ENCODE measurements around the gene TRIP13. TPM values are rescaled to one million over a fixed set of nuclear protein-coding genes. Genes with fewer than 3 reads are reported as not detected.

Gene TRIP13
- total RNA-seq, 1 donor from 2014 or later = 3.9 TPM

GRCh38 chr5:893711-894110 lies 1.0 kb downstream of the TRIP13 start:
- Mint-ChIP-seq H3K36me3 (ENCODE audit: unreplicated experiment) (no peaks in the 10 kb centered on the region), H3K27me3 (ENCODE audit: unreplicated experiment) (no peaks in the 10 kb centered on the region), H3K9me3 (ENCODE audit: unreplicated experiment) (peaks cover 5% of the 10 kb centered on the region), H3K27ac (ENCODE audit: unreplicated experiment) (no peak overlapping the region), H3K4me1 (ENCODE audit: low read depth, unreplicated experiment) (peaks cover 5% of the 10 kb centered on the region), H3K4me3 (ENCODE audit: unreplicated experiment) (peak overlapping the region; percentile 80)
- DNase-seq = no peak
- no peak for TF ChIP-seq CTCF (IDR thresholded peaks at IDR 0.05; ENCODE audit: partially characterized antibody, unreplicated experiment)

GRCh38 chr5:900781-901180 lies 8.1 kb downstream of the TRIP13 start:
- Mint-ChIP-seq H3K4me3 (ENCODE audit: unreplicated experiment) (no peak overlapping the region), H3K9me3 (ENCODE audit: unreplicated experiment) (peaks cover 2% of the 10 kb centered on the region), H3K27me3 (ENCODE audit: unreplicated experiment) (peaks cover 2% of the 10 kb centered on the region), H3K4me1 (ENCODE audit: low read depth, unreplicated experiment) (peaks cover 4% of the 10 kb centered on the region), H3K36me3 (ENCODE audit: unreplicated experiment) (no peaks in the 10 kb centered on the region), H3K27ac (ENCODE audit: unreplicated experiment) (no peak overlapping the region)
- no peak for TF ChIP-seq CTCF (IDR thresholded peaks at IDR 0.05; ENCODE audit: partially characterized antibody, unreplicated experiment)
- DNase-seq = no peak

- Mint-ChIP-seq H3K9me3 (ENCODE audit: unreplicated experiment) (peaks cover 2% of the 10 kb centered on the region), H3K36me3 (ENCODE audit: unreplicated experiment) (no peaks in the 10 kb centered on the region), H3K4me3 (ENCODE audit: unreplicated experiment) (no peak overlapping the region), H3K27me3 (ENCODE audit: unreplicated experiment) (peaks cover 2% of the 10 kb centered on the region), H3K27ac (ENCODE audit: unreplicated experiment) (no peak overlapping the region), H3K4me1 (ENCODE audit: low read depth, unreplicated experiment) (peaks cover 4% of the 10 kb centered on the region)
- TF ChIP-seq CTCF (IDR thresholded peaks at IDR 0.05; ENCODE audit: partially characterized antibody, unreplicated experiment) = no peak
- no peak for DNase-seq
Observed at GRCh38 chr5:902129-902916, 9.6 kb downstream of the TRIP13 start.

- H3K27ac Mint-ChIP-seq (ENCODE audit: unreplicated experiment) = no peak overlapping the region
Observed at GRCh38 chr5:903756-904096, 11.0 kb downstream of the TRIP13 start.

More at GRCh38 chr5:903756-904096, 11.0 kb downstream of the TRIP13 start:
- no peak for TF ChIP-seq CTCF (IDR thresholded peaks at IDR 0.05; ENCODE audit: partially characterized antibody, unreplicated experiment)
- DNase-seq = no peak
- H3K4me1 Mint-ChIP-seq (ENCODE audit: low read depth, unreplicated experiment) = peaks cover 4% of the 10 kb centered on the region
- H3K27me3 Mint-ChIP-seq (ENCODE audit: unreplicated experiment) = peaks cover 2% of the 10 kb centered on the region
- H3K4me3 Mint-ChIP-seq (ENCODE audit: unreplicated experiment) = no peak overlapping the region
- H3K36me3 Mint-ChIP-seq (ENCODE audit: unreplicated experiment) = no peaks in the 10 kb centered on the region
- peaks cover 2% of the 10 kb centered on the region for H3K9me3 Mint-ChIP-seq (ENCODE audit: unreplicated experiment)

Measured in glutamatergic neuron (in vitro differentiated cells).